HCT116 (cell line): Measurements from ENCODE around the gene ITPK1. TPM values are rescaled to one million over a fixed set of nuclear protein-coding genes. Genes with fewer than 3 reads are reported as not detected.

ENCODE experiments used
- ATAC-seq: fragments of 200-7000 bp; cut with Tn5 transposase; 2 replicates; pipeline ENCODE4 v1.9.1; 2020; ENCODE audit warnings: mild to moderate bottlenecking, moderate library complexity
- BruUV-seq: library from RNA; stranded (reverse); fragments of 400-500 nt; replicated peaks from 2 replicates; lab custom pipeline; 2021; lab: Mats Ljungman, UMichigan
- CTCF ChIA-PET: fragments of 300-600 bp; sonication (Branson Sonifier 250); formaldehyde crosslinking; loops from one replicate; lab custom pipeline; 2021; ENCODE audit warnings: antibody characterized with exemption; lab: Charles Lee
- POLR2A ChIA-PET: fragments of 300-600, 350-600 bp; sonication (Branson Sonifier 250); formaldehyde crosslinking; loops from one replicate; lab custom pipeline; 2021; ENCODE audit warnings: antibody characterized with exemption; lab: Charles Lee
- RAD21 ChIA-PET, 2 experiments: fragments of 300-600 bp; sonication (Branson Sonifier 250); formaldehyde crosslinking; loops; one replicate each; lab custom pipeline; 2023; ENCODE audit warnings: low total read pairs in 2 of 2; ENCODE audit not compliant: uncharacterized antibody in 2 of 2, unreplicated experiment in 2 of 2, low non-redundant PET in 1 of 2; lab: Charles Lee
- DNase-seq: peaks from one replicate; pipeline ENCODE4 v3.0.0-alpha.2; 2010; ENCODE audit warnings: low read depth, low spot score
- H2AFZ ChIP-seq: fragments of 200-600 bp; shearing (Covaris generic), sonication (generic); 2 replicates; pipeline ENCODE4 v1.6.1; 2017; ENCODE audit warnings: low read depth, mixed run types, mixed read lengths, antibody characterized with exemption, low read length; ENCODE audit not compliant: poor library complexity, severe bottlenecking
- H3K27ac ChIP-seq: 2 replicates; pipeline ENCODE4 v1.5.1; 2012; ENCODE audit warnings: low read depth, low read length
- H3K27me3 ChIP-seq: fragments of 200-600 bp; sonication (generic); 2 replicates; pipeline ENCODE4 v1.6.1; 2016; ENCODE audit warnings: mixed run types, low read length, mixed read lengths; ENCODE audit not compliant: insufficient read depth
- H3K36me3 ChIP-seq, 2 experiments: fragments of 200-500 bp in 1 of 2; fragments of 200-600 bp in 1 of 2; sonication (Bioruptor generic) in 1 of 2; sonication (generic) in 1 of 2; 2 replicates each; pipeline versions ENCODE4 v1.5.1 to v1.6.1; 2014 to 2016; ENCODE audit warnings: low read length in 2 of 2, inconsistent platforms in 1 of 2, mixed read lengths in 1 of 2, mixed run types in 1 of 2; ENCODE audit not compliant: insufficient read depth in 2 of 2, control insufficient read depth in 1 of 2
- H3K4me1 ChIP-seq, 2 experiments: fragments of 200-600 bp in 1 of 2; sonication (generic) in 1 of 2; 2 replicates each; pipeline versions ENCODE4 v1.5.1 to v1.6.1; 2012 to 2017; ENCODE audit warnings: low read length in 2 of 2, inconsistent platforms in 1 of 2, mild to moderate bottlenecking in 1 of 2, mixed read lengths in 1 of 2, mixed run types in 1 of 2, moderate library complexity in 1 of 2; ENCODE audit not compliant: insufficient read depth in 2 of 2, control insufficient read depth in 1 of 2
- H3K4me2 ChIP-seq: fragments of 200-600 bp; sonication (generic); 2 replicates; pipeline ENCODE4 v1.6.1; 2017; ENCODE audit warnings: mixed run types, low read length, mixed read lengths
- H3K4me3 ChIP-seq, 2 experiments: fragments of 200-600 bp in 1 of 2; sonication (generic) in 1 of 2; replicated peaks in 1 of 2; 2 replicates each; pipeline ENCODE4 v1.5.1; 2011 to 2016; ENCODE audit warnings: low read length in 2 of 2, control low read depth in 1 of 2, low read depth in 1 of 2, mild to moderate bottlenecking in 1 of 2, mixed read lengths in 1 of 2, mixed run types in 1 of 2
- H3K79me2 ChIP-seq: fragments of 200-600 bp; sonication (generic); 2 replicates; pipeline ENCODE4 v1.6.1; 2017; ENCODE audit warnings: mild to moderate bottlenecking, mixed run types, low read length, moderate library complexity, mixed read lengths; ENCODE audit not compliant: insufficient read depth
- H3K9ac ChIP-seq: fragments of 200-600 bp; sonication (generic); 2 replicates; pipeline ENCODE4 v1.6.1; 2016; ENCODE audit warnings: low read length, mixed read lengths
- H3K9me2 ChIP-seq: fragments of 200-600 bp; sonication (generic), shearing (Covaris generic); 2 replicates; pipeline ENCODE4 v1.6.1; 2017; ENCODE audit warnings: mixed run types, mild to moderate bottlenecking, moderate library complexity; ENCODE audit not compliant: insufficient read depth
- H3K9me3 ChIP-seq, 2 experiments: fragments of 200-500 bp in 1 of 2; fragments of 200-600 bp in 1 of 2; sonication (Bioruptor generic) in 1 of 2; sonication (generic) in 1 of 2; 2 replicates each; pipeline ENCODE4 v1.6.1; 2014 to 2017; ENCODE audit warnings: low read length in 2 of 2, mixed read lengths in 2 of 2, inconsistent platforms in 1 of 2, low read depth in 1 of 2, mild to moderate bottlenecking in 1 of 2, mixed run types in 1 of 2, moderate library complexity in 1 of 2; ENCODE audit not compliant: control insufficient read depth in 1 of 2, insufficient read depth in 1 of 2
- H4K20me1 ChIP-seq: fragments of 200-600 bp; sonication (generic), shearing (Covaris generic); 2 replicates; pipeline ENCODE4 v1.6.1; 2017; ENCODE audit warnings: mixed run types, mild to moderate bottlenecking, moderate library complexity; ENCODE audit not compliant: insufficient read depth
- ATF3 ChIP-seq: IDR thresholded peaks from 2 replicates; pipeline ENCODE4 v1.6.1; 2012
- CBX3 ChIP-seq: IDR thresholded peaks from 2 replicates; pipeline ENCODE4 v1.6.1; 2012; ENCODE audit warnings: low read depth
- CTCF ChIP-seq, 3 experiments: fragments of 200-600 bp in 1 of 3; sonication (generic) in 1 of 3; IDR thresholded peaks in 2 of 3; conservative IDR thresholded peaks in 1 of 3; 2 replicates each; pipeline ENCODE4 v1.5.1; 2012 to 2017; ENCODE audit warnings: low read depth in 2 of 3, low read length in 2 of 3, antibody characterized with exemption in 1 of 3, borderline replicate concordance in 1 of 3, control low read depth in 1 of 3, mild to moderate bottlenecking in 1 of 3, mixed read lengths in 1 of 3, mixed run types in 1 of 3, moderate library complexity in 1 of 3; ENCODE audit not compliant: insufficient read depth in 1 of 3
- EGR1 ChIP-seq: IDR thresholded peaks from 2 replicates; pipeline ENCODE4 v1.6.1; 2012; ENCODE audit warnings: low read depth
- EZH2phosphoT487 ChIP-seq: fragments of 200-600 bp; IDR thresholded peaks from 2 replicates; pipeline ENCODE4 v1.6.1; 2018; ENCODE audit warnings: antibody characterized with exemption, borderline replicate concordance
- JUND ChIP-seq: IDR thresholded peaks from 2 replicates; pipeline ENCODE4 v1.6.1; 2012
- MAX ChIP-seq: IDR thresholded peaks from 2 replicates; pipeline ENCODE4 v1.6.1; 2012
- POLR2A ChIP-seq: IDR thresholded peaks from 2 replicates; pipeline ENCODE4 v1.7.0; 2011; ENCODE audit warnings: borderline replicate concordance; ENCODE audit not compliant: insufficient read depth, insufficient read length; ENCODE audit errors: extremely low read depth
- POLR2AphosphoS5 ChIP-seq: IDR thresholded peaks from 2 replicates; pipeline ENCODE4 v1.6.1; 2011; ENCODE audit warnings: mild to moderate bottlenecking, low read depth, low read length, moderate library complexity
- SP1 ChIP-seq: IDR thresholded peaks from 2 replicates; pipeline ENCODE4 v1.6.1; 2012; ENCODE audit warnings: low read depth
- TCF7L2 ChIP-seq: IDR thresholded peaks from 2 replicates; pipeline ENCODE4 v1.7.0; 2011; ENCODE audit warnings: borderline replicate concordance, inconsistent platforms; ENCODE audit not compliant: insufficient read depth, insufficient read length; ENCODE audit errors: extremely low read depth
- ZBTB33 ChIP-seq: IDR thresholded peaks from 2 replicates; pipeline ENCODE4 v1.6.1; 2011; ENCODE audit warnings: mild to moderate bottlenecking, low read length, moderate library complexity; ENCODE audit not compliant: insufficient replicate concordance; ENCODE audit errors: extremely low read depth
- ZFX ChIP-seq: fragments of 450-650 bp; IDR thresholded peaks from 2 replicates; pipeline ENCODE4 v1.6.1; 2017
- ZNF274 ChIP-seq: fragments of 200-500 bp; sonication (Bioruptor generic); IDR thresholded peaks from 2 replicates; pipeline ENCODE4 v1.6.1; 2014; ENCODE audit warnings: mild to moderate bottlenecking, low read depth, low read length, inconsistent platforms
- intact Hi-C: fragments of 100-400 bp; cut with micrococcal nuclease; formaldehyde crosslinking; loops from 2 replicates; pipeline ENCODE4 v1.10.0; 2022
- total RNA-seq: library from RNA; stranded (reverse); gene quantifications from one replicate; pipeline ENCODE4 v1.2.1, GENCODE V29; 2021; ENCODE audit not compliant: unreplicated experiment

Gene ITPK1
- total RNA-seq, 1 experiment from 2014 or later, result 70.2 TPM

- CTCF ChIA-PET, result no interaction called here
- Histone ChIP-seq H3K4me1 (peaks cover 0 to under 1% of the 10 kb centered on the region in 2 experiments; a peak in 1 of 4 replicates), H2AFZ (no peak overlapping the region), H3K27ac (no peak overlapping the region), H3K4me2 (no peak overlapping the region), H3K9ac (no peak overlapping the region), H3K27me3 (no peaks in the 10 kb centered on the region), H3K36me3 (no peaks in the 10 kb centered on the region), H3K79me2 (no peaks in the 10 kb centered on the region), H3K9me2 (no peaks in the 10 kb centered on the region), H4K20me1 (no peaks in the 10 kb centered on the region), H3K9me3 (no peaks in the 10 kb centered on the region), H3K4me3 (no peak overlapping the region)
- BruUV-seq, result no TSS peak
- DNase-seq (no peak), ATAC-seq (no peak)
- POLR2A ChIA-PET, result no interaction called here
- TF ChIP-seq TCF7L2 (no peak), MAX (no peak), EGR1 (no peak), ZNF274 (no peak), ATF3 (no peak), POLR2A (no peak), EZH2phosphoT487 (no peak), CBX3 (no peak), POLR2AphosphoS5 (no peak), JUND (no peak), SP1 (no peak), CTCF (IDR thresholded peaks at IDR 0.05 in 2 of 3, conservative IDR thresholded peaks at IDR 0.05 in 1 of 3; ENCODE audit: borderline replicate concordance in 1 of 3, insufficient read depth in 1 of 3, low read depth in 2 of 3, low read length in 2 of 3) (no peak), ZFX (no peak), ZBTB33 (no peak)
- RAD21 ChIA-PET, result no interaction called here
- intact Hi-C loops, result no loop called here
Measured at GRCh38 chr14:93065272-93065730, 50.4 kb downstream of the ITPK1 start.
